Suprapubic skin (tissue), 4 donors: ENCODE measurements around the gene FNDC11. TPM values are rescaled to one million over a fixed set of nuclear protein-coding genes. Genes with fewer than 3 reads are reported as not detected.

Experiments used
- DNase-seq, 2 donors: peaks; one replicate each; pipeline ENCODE4 v3.0.0-alpha.2; 2019; ENCODE audit warnings: low spot score in 2 of 2
- H3K27ac ChIP-seq: fragments of 200-600 bp; sonication (generic); one replicate; pipeline ENCODE4 v1.5.1; 2019
- H3K27me3 ChIP-seq: fragments of 200-600 bp; sonication (generic); one replicate; pipeline ENCODE4 v1.5.1; 2019
- H3K36me3 ChIP-seq: fragments of 200-600 bp; sonication (generic); one replicate; pipeline ENCODE4 v1.5.1; 2019
- H3K4me1 ChIP-seq: fragments of 200-600 bp; sonication (generic); one replicate; pipeline ENCODE4 v1.5.1; 2019
- H3K4me3 ChIP-seq: fragments of 200-600 bp; sonication (generic); one replicate; pipeline ENCODE4 v1.5.1; 2019; ENCODE audit warnings: mild to moderate bottlenecking
- H3K9me3 ChIP-seq: fragments of 200-600 bp; sonication (generic); one replicate; pipeline ENCODE4 v1.5.1; 2019
- EP300 ChIP-seq: sonication (generic); formaldehyde crosslinking; IDR thresholded peaks from one replicate; pipeline ENCODE4 v1.6.1; 2017; ENCODE audit warnings: antibody characterized with exemption
- POLR2A ChIP-seq, 2 donors: fragments of 450-650 bp; IDR thresholded peaks; one replicate each; pipeline ENCODE4 v1.6.1; 2017; ENCODE audit warnings: antibody characterized with exemption in 2 of 2, mild to moderate bottlenecking in 2 of 2, moderate library complexity in 2 of 2
- POLR2AphosphoS5 ChIP-seq, 3 donors: sonication (generic); formaldehyde crosslinking; IDR thresholded peaks; one replicate each; pipeline ENCODE4 v1.6.1; 2017; ENCODE audit warnings: antibody characterized with exemption in 3 of 3
- WGBS: methylation state at CpG from one replicate; pipeline ENCODE4 v1.1.5; 2018; 5-methylcytosine and 5-hydroxymethylcytosine counted together
- total RNA-seq, 4 donors: library from RNA; depleted of rRNA; stranded (reverse); fragments of >200 nt; gene quantifications; one replicate each; pipeline ENCODE4 v1.1.0, GENCODE V29; 2016
- TF ChIP-seq, protein P1 (sequence below), 2 donors: fragments of 200-600 bp in 1 of 2; fragments of 450-650 bp in 1 of 2; sonication (generic) in 1 of 2; IDR thresholded peaks; one replicate each; pipeline ENCODE4 v1.5.1; 2016 to 2019; ENCODE audit warnings: antibody characterized with exemption in 2 of 2, mild to moderate bottlenecking in 1 of 2, moderate library complexity in 1 of 2

FNDC11 gene
- total RNA-seq, 4 donors from 2014 or later: 0.25 to 0.36 TPM; not detected in 2

DNA sequence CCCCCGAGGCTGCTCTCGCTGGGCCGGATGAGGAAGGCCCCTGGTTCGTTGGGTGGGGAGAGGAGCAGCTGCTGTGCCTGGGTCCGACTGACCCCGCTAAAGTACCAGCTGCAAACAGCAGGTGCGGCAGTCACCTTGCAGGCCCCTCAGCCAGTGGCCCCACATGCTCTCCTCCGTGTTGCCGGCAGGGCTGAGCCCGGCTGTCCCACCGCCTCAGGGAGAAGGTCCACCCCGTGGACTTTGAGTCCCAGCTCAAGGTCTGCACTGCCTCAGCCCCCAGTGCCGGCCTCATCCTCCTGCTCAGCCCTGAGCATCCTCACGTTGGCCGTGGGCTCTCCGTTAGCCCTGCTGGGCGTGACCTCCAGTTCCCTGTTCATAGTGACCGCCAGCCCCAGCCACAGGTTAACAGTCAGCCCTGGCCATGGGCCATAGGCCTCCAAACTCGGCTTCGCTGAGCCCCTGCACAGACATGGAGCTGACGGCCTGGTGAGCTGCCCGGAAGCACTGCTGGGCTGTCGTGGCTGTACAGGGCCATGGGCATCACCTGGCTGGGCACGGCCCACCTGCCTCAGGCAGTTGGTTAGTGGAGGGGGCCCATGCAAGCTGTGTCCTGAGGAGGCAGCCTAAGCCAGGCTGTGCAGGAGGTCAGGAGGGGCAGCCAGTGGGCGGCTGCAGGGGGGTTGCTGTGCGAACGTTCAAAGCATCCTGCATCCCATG is 9.6 kb upstream of the FNDC11 start:
- Histone ChIP-seq H3K4me3 (no peak overlapping the region), H3K36me3 (no peaks in the 10 kb centered on the region), H3K27me3 (peaks cover 33% of the 10 kb centered on the region), H3K9me3 (no peaks in the 10 kb centered on the region), H3K27ac (no peak overlapping the region), H3K4me1 (peaks cover 45% of the 10 kb centered on the region)
- no peak for DNase-seq
- 48% methylated on average over 5 of the region's 27 CpGs for WGBS
- TF ChIP-seq, protein P1, sequence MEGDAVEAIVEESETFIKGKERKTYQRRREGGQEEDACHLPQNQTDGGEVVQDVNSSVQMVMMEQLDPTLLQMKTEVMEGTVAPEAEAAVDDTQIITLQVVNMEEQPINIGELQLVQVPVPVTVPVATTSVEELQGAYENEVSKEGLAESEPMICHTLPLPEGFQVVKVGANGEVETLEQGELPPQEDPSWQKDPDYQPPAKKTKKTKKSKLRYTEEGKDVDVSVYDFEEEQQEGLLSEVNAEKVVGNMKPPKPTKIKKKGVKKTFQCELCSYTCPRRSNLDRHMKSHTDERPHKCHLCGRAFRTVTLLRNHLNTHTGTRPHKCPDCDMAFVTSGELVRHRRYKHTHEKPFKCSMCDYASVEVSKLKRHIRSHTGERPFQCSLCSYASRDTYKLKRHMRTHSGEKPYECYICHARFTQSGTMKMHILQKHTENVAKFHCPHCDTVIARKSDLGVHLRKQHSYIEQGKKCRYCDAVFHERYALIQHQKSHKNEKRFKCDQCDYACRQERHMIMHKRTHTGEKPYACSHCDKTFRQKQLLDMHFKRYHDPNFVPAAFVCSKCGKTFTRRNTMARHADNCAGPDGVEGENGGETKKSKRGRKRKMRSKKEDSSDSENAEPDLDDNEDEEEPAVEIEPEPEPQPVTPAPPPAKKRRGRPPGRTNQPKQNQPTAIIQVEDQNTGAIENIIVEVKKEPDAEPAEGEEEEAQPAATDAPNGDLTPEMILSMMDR (IDR thresholded peaks at IDR 0.05): no peak
- TF ChIP-seq POLR2AphosphoS5 (IDR thresholded peaks at IDR 0.05): no peak
- TF ChIP-seq POLR2A (IDR thresholded peaks at IDR 0.05): no peak
- no peak for TF ChIP-seq EP300

DNA sequence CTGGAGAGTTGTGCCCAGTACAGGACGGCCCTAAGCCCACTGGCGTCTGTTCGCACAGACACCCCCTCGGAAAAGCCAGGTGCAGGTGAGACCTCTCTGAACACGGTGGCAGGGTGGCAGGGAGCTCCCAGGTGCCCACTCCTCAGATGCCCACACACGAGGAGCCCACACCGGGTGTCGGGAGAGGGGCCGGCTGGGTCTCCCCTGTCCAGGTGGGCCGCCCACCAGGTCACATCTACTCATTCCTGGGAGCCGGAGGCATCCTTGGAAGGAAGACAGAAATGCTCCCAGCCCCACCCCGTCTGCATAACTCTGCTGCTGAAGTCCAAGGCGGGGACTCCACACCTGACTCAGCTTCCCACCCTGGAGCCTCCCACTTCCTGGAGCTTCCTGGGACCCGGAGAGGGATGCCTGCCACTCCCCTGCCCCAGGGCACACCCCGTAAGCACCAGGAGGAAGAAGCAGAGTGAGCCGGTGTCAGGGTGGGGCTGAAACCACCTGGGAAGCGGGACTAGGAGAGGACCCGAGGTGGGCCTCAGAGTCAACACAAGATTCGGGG is 8.9 kb upstream of the FNDC11 start:
- Histone ChIP-seq H3K36me3 (no peaks in the 10 kb centered on the region), H3K4me3 (no peak overlapping the region), H3K27me3 (peaks cover 39% of the 10 kb centered on the region), H3K9me3 (no peaks in the 10 kb centered on the region), H3K4me1 (peaks cover 40% of the 10 kb centered on the region), H3K27ac (no peak overlapping the region)
- TF ChIP-seq POLR2A (IDR thresholded peaks at IDR 0.05) (no peak), POLR2AphosphoS5 (IDR thresholded peaks at IDR 0.05) (no peak), EP300 (no peak)
- TF ChIP-seq, protein P1 (IDR thresholded peaks at IDR 0.05): no peak
- WGBS: 45% methylated on average over 4 of the region's 19 CpGs
- no peak for DNase-seq

DNA sequence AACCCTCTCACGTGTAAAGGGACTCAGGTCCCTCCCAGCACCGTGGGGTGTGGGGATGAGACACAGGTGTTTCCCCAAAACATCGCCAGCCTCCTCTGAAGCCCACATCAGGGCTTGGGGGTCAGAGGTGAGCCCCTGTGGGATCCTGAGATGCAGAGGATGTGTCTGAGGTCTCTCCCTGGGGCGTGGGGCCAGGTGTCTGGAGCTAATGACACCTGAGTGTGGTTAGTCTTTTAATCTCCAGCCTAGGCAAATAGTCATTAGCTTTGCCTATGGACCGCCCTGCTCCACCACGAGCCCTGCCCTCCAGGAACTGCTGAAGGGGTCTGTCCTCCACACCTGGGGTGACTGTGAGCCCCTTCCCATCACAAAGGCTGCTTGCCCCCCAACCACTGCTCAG is 8.1 kb upstream of the FNDC11 start:
- DNase-seq: no peak
- H3K27me3 ChIP-seq: peaks cover 41% of the 10 kb centered on the region
- H3K4me1 ChIP-seq: peaks cover 32% of the 10 kb centered on the region
- 34% methylated on average over 3 of the region's 6 CpGs for WGBS
- TF ChIP-seq, protein P1 (IDR thresholded peaks at IDR 0.05): no peak
- TF ChIP-seq POLR2AphosphoS5 (IDR thresholded peaks at IDR 0.05) (no peak), POLR2A (IDR thresholded peaks at IDR 0.05) (no peak), EP300 (no peak)
- no peak overlapping the region for H3K27ac ChIP-seq
- no peaks in the 10 kb centered on the region for H3K9me3 ChIP-seq
- no peak overlapping the region for H3K4me3 ChIP-seq
- H3K36me3 ChIP-seq: no peaks in the 10 kb centered on the region

DNA sequence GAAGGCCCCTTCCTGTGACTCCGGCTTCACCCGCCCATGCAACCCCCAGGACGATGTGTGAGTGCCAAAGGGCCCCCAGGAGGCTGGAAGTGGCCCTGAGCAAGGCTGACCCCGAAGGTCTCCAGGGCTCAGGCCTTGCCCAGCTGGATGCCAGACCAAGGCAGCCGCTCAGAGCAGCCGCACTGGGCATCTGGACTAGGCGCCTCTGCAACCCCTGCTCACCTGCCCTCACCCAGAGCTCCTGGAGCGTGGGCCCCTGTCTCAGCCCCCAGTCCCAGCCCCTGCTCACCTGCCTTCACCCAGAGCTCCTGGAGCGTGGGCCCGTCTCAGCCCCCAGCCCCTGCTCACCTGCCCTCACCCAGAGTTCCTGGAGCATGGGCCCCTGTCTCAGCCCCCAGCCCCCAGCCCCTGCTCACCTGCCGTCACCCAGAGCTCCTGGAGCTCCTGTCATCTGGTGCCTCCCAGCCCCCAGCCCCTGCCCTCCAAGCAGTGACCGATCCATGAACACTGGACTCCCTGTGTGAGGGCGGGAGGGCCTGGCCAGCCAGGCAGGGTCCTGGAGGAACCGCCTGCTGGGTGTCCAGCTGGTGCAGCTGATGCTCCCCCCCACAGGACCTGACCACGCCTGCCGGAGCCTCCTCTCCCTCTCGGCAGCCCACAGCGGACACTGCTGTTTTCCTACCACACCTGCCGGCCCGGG is 7.6 kb upstream of the FNDC11 start:
- H3K36me3 ChIP-seq: no peaks in the 10 kb centered on the region
- H3K4me3 ChIP-seq: no peak overlapping the region
- no peak overlapping the region for H3K27ac ChIP-seq
- no peak for TF ChIP-seq POLR2A (IDR thresholded peaks at IDR 0.05)
- TF ChIP-seq, protein P1 (IDR thresholded peaks at IDR 0.05): no peak
- no peak for TF ChIP-seq EP300
- no peak for TF ChIP-seq POLR2AphosphoS5 (IDR thresholded peaks at IDR 0.05)
- no peaks in the 10 kb centered on the region for H3K9me3 ChIP-seq
- no peak for DNase-seq
- peaks cover 27% of the 10 kb centered on the region for H3K4me1 ChIP-seq
- WGBS: 81% methylated on average over 10 of the region's 20 CpGs
- H3K27me3 ChIP-seq: peaks cover 41% of the 10 kb centered on the region
